Activated naive CD4-positive, alpha-beta T cell treated with anti-CD3 and anti-CD28 coated beads, Interleukin-2, amount 50 U/mL, for 24 hours (primary cell): ENCODE data around the gene ERLIN1.

Source experiments
- H3K27ac Mint-ChIP-seq: one replicate; pipeline ENCODE4 v1.8.0; 2021; ENCODE audit warnings: mild to moderate bottlenecking, mixed read lengths
- H3K27me3 Mint-ChIP-seq: one replicate; pipeline ENCODE4 v1.8.0; 2021; ENCODE audit warnings: mixed read lengths
- H3K36me3 Mint-ChIP-seq: one replicate; pipeline ENCODE4 v1.8.0; 2021; ENCODE audit warnings: mixed read lengths
- H3K4me1 Mint-ChIP-seq: one replicate; pipeline ENCODE4 v1.8.0; 2021; ENCODE audit warnings: mixed read lengths
- H3K4me3 Mint-ChIP-seq: one replicate; pipeline ENCODE4 v1.8.0; 2021; ENCODE audit warnings: mild to moderate bottlenecking, mixed read lengths
- H3K9me3 Mint-ChIP-seq: one replicate; pipeline ENCODE4 v1.8.0; 2021; ENCODE audit warnings: mixed read lengths

The ERLIN1 gene

DNA sequence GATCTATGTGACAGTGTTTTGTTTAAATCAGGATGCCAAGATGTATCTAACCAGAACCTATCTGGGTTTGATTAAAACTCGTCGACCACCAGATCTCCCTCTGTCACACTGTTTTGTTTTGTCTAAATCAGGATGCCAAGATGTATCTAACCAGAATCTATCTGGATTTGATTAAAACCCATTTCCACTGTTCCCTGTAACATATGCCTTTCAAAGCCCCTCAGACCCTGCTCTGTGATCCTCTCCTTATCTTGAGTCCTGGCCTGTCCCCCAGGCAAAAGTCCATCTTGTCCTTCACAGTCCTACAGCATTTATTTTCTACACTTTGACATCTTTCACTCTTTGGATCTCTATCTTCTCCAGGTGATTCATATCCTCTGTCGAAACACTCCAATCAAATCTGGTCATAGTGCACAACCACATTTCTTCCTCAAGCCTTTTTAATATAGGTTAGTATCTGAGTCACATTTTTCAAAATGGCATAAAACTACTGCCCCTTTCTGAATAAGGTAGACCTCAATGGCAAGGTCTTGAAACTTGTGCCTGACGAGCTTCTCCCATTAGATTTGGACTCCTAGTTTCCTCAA lies 32.5 kb downstream of the ERLIN1 start:
- no peak overlapping the region for H3K4me3 Mint-ChIP-seq
- peaks cover 25% of the 10 kb centered on the region for H3K4me1 Mint-ChIP-seq
- peaks cover 46% of the 10 kb centered on the region for H3K36me3 Mint-ChIP-seq
- H3K9me3 Mint-ChIP-seq = no peaks in the 10 kb centered on the region
- H3K27me3 Mint-ChIP-seq = no peaks in the 10 kb centered on the region
- H3K27ac Mint-ChIP-seq = peak overlapping the region; percentile 46

DNA sequence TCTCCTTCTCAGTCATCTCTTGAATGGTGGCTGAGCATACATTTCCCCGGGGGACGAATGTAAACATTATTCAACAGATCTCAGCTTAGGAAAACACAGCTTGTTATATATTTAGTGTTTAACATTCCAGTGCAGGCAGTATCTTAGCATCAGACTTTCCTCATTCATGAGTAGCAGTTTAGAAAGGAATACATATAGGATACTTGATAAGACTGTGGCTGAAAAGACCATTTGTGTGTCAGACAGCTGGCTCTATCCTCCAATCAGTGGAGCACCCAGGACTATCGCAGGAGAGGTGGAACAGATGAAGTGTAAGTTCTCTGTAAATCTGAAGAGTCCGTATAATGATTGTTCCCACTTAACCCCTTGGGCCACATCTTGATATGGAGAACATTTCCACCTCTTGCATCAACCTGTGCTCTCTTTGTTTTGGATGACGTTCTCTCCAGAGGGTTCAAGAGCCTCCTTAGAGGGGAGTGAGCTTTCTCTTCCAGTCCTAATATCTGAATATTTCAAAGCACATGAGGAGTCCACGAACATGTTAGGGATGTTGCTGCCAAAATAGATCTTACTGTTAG lies 34.0 kb downstream of the ERLIN1 start:
- peaks cover 38% of the 10 kb centered on the region for H3K36me3 Mint-ChIP-seq
- H3K9me3 Mint-ChIP-seq = no peaks in the 10 kb centered on the region
- no peaks in the 10 kb centered on the region for H3K27me3 Mint-ChIP-seq
- peaks cover 33% of the 10 kb centered on the region for H3K4me1 Mint-ChIP-seq
- H3K4me3 Mint-ChIP-seq = no peak overlapping the region
- H3K27ac Mint-ChIP-seq = peak overlapping the region; percentile 48

DNA sequence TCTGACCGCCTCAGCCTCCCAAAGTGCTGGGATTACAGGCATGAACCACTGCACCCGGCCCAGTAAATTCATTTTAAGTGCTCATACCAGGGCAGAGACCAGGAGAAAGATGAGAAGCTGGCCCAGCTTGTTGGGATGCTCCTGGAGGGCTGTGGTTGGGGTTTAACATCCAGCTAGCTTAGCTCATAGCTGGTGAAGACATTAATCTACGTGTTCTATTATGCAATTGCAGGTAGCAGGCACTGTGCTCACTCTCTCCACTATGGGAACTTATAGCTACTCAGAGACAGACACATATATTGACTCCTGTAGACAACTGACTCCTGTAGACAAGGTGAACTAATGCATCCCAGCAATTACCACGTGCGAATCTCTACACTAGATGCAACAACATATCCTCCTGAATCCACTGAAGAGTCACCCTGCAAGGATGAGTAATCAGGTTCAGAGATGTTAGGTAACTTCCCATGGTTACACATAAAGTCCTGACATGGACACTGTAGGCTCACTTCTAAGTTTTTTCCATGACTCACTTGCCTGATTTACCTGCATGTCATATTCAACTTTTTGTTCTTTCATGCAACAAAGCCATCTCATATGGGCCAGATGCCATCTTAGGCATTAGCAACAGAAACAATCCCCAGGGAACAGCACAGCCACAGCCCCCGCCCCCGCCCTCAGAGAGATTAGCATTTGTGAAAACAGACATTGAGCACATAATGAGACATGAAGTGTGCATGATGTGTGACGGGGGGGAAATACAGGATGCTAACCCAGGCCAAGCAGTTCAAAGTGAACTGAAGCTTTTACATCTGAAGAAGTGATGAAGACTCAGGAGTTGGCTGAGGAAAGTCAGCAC lies 37.2 kb downstream of the ERLIN1 start:
- Mint-ChIP-seq H3K9me3 (no peaks in the 10 kb centered on the region), H3K36me3 (peaks cover 23% of the 10 kb centered on the region), H3K27ac (peak overlapping the region; percentile 95), H3K27me3 (no peaks in the 10 kb centered on the region), H3K4me3 (peak overlapping the region; percentile 71), H3K4me1 (peaks cover 32% of the 10 kb centered on the region)

DNA sequence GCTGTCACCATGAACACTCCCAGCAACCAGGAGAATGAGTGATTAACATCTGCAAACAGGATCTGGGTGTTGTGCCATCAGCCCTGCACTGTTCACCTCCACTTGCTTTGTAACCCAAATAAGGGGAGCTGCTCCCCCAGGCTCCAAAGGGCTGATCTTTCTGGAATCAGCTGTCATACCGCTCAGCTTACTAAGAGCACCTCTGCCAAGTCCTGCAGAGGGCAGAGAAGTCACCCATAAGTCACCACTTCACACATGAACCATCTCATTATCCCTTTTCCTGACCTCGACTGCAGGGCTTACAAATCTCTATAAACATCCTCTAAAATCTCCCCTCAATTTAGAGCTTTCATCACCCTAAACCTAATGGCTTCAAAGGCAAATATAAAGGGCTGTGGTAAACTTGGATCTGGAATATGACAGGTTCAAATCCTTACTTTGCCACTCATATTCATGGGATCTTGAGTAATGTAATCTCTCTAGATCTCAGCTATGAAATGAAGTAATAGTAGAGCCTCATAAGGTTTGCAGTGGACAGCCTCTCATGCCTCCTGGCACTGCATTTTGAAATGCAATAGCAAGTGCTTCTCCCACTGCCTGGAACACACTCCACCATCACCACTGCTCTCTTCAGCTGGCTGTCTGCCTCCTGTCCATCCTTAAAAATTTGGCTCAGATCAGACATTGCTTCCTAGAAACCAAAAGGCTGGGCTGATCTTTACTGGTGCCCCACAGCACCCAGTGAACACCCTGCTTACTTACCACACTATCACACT lies 38.8 kb downstream of the ERLIN1 start:
- H3K27ac Mint-ChIP-seq = no peak overlapping the region

DNA sequence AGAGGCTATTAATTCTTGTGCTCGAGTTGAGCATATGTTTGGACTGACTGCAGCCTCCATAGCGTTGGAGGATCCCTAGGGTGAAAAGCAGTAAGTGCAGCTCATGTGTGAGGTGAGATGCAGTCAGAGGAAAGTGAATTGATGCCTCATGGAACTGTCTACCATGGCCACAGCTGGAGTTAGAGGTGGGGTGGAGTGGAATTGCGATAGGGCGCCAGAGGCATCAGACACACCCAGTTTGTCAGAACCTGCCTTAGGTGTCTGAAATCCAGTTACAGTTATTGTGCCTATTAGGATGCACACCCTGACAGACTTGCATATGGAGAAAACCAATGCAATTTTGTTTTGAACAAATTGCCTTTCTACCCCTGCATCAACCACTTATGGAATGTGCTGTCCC lies 39.4 kb downstream of the ERLIN1 start:
- no peak overlapping the region for H3K27ac Mint-ChIP-seq
- peaks cover 27% of the 10 kb centered on the region for H3K4me1 Mint-ChIP-seq
- no peak overlapping the region for H3K4me3 Mint-ChIP-seq
- no peaks in the 10 kb centered on the region for H3K9me3 Mint-ChIP-seq
- H3K36me3 Mint-ChIP-seq = peaks cover 11% of the 10 kb centered on the region
- H3K27me3 Mint-ChIP-seq = no peaks in the 10 kb centered on the region

More for the DNA sequence above, 38.8 kb downstream of the ERLIN1 start:
- Mint-ChIP-seq H3K9me3 (no peaks in the 10 kb centered on the region), H3K36me3 (peaks cover 15% of the 10 kb centered on the region), H3K4me3 (no peak overlapping the region), H3K4me1 (peaks cover 27% of the 10 kb centered on the region), H3K27me3 (no peaks in the 10 kb centered on the region)

DNA sequence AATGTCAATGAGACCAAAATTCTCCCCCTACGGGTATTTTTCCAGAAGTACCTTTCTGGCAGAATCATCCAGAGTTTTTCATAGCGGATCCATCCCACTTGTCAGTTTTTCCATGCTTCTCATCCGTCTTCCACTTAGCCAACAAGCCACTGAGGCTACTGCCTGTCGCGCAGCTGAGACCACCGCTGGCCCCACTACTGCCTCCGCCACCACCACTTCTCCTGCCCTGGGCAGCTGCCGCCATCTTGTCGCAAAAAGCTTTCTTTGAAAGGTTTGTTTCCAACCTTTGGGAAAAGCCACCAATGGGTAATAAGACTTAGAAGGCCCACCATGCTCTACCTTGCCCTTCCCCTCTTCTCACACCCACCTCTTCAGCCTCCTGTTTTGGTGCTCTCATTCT lies 42.1 kb downstream of the ERLIN1 start:
- H3K27me3 Mint-ChIP-seq = peaks cover 3% of the 10 kb centered on the region
- no peak overlapping the region for H3K4me3 Mint-ChIP-seq

DNA sequence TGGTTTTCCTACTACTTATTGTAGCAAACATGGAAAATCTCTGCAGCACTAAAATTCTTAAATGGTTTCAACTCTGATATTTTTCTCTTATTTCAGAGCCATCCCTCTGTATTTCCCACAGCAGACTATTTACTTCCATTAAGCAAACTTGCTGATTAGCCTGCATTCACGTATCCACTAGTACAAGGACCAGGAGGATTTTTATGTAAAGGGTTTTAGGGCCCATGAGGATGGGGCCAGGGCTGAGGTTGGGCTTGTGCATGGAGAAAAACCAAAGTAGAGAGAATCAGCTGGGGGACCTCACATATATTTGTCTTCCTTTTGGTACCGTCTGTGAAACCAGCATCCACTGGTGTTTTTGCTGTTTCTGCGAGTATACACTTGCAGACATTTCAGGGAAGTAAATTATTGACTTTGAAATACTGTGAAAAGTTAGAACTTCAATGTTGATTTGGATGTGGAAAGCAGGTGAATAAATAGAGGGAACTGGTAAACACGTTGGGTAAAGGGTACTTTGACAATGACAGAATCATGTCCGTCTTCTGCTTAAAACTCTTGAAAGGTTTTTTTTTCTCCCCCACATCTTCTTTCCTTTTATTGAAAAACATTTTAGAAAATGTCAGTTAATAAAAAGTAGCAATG lies 44.3 kb downstream of the ERLIN1 start:
- Mint-ChIP-seq H3K27ac (no peak overlapping the region), H3K27me3 (peaks cover 5% of the 10 kb centered on the region), H3K36me3 (no peaks in the 10 kb centered on the region), H3K4me1 (no peaks in the 10 kb centered on the region), H3K4me3 (no peak overlapping the region), H3K9me3 (no peaks in the 10 kb centered on the region)

More for the DNA sequence above, 42.1 kb downstream of the ERLIN1 start:
- no peaks in the 10 kb centered on the region for H3K36me3 Mint-ChIP-seq
- H3K9me3 Mint-ChIP-seq = no peaks in the 10 kb centered on the region
- H3K27ac Mint-ChIP-seq = no peak overlapping the region
- peaks cover 12% of the 10 kb centered on the region for H3K4me1 Mint-ChIP-seq

DNA sequence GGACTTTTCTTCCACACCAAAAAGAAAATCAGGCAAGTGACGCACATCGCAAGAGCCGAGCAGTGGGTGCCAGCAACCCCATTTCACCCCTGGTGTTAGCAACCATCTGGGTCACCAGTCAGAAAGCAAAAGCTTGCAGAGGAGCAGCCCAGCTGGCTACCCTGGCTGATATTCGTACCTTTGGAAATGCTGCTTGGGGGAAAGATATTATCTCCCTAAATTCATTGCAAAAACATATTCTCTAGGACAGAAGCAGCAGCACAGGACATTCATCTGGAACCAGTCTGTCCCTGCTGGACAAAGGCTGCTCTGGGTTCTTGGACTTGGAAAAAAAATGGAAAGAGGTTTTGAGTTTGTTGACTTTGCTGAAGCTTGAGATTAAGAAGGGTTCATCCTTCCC lies 45.8 kb downstream of the ERLIN1 start:
- Mint-ChIP-seq H3K27ac (no peak overlapping the region), H3K27me3 (peaks cover 5% of the 10 kb centered on the region), H3K36me3 (no peaks in the 10 kb centered on the region), H3K4me1 (no peaks in the 10 kb centered on the region), H3K9me3 (no peaks in the 10 kb centered on the region), H3K4me3 (no peak overlapping the region)

DNA sequence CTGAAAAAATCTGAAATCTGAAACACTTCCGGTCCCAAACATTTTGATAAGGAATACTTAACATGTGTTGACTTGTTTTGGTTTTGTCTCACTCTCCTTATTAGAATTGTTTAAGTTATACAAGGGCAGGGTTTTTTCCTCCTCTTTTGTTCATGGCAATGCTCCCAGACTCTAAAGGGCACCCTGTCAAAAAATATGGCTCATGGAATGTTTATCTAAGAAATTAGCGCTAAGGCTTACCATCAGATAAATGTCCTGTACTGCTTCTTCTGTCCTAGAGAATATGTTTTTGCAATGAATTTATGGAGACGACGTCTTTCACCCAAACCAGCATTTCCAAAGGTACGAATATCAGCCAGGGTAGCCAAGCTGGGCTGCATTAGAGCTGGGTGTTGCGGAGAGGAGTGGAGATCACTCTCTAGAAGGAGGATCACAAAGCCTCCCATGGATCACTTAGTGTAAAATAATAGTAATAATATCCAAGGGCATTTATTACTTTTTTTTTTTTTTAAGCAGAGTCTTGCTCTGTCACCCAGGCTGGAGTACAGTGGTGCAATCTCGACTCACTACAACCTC lies 46.8 kb downstream of the ERLIN1 start:
- Mint-ChIP-seq H3K27ac (no peak overlapping the region), H3K4me1 (no peaks in the 10 kb centered on the region), H3K27me3 (peaks cover 5% of the 10 kb centered on the region), H3K36me3 (no peaks in the 10 kb centered on the region), H3K4me3 (no peak overlapping the region), H3K9me3 (peaks cover under 1% of the 10 kb centered on the region)

DNA sequence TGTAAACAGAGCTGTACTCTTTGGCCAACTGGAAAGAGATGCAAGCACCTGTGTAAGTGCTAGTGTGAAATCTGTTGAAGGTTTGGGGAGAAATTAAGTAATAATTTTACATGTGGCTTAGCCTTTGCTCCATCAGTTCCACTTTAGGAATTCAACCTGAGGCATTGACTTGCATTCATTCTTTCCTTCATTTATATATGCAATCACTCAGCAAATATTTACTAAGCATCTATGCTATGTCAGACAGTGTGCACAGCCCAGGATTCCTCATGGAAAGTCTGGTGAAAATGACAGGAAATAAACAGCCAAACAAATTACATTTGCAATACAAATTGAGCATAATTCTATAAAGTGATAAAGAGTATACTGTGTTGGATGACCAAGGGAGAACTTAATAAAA lies 50.3 kb downstream of the ERLIN1 start:
- no peak overlapping the region for H3K4me3 Mint-ChIP-seq

DNA sequence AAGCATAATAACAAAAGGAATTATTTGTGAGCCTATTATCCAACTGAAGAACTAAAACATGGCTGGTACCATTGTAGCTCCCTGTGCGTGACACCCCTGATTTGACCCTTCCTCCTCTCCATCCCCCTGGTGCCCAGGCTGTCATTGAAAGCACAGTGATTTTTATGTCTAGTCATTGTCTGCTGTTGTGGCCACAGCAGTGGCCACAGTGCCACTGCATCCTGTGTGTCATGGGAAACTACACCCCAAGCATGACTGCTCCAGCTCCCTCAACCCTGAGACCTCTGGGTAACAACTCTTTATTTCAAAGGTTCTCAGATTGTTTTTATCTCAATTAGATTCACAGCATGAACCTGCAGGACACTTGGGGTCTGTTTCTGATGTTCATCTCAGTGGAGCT lies 52.0 kb downstream of the ERLIN1 start:
- peaks cover 2% of the 10 kb centered on the region for H3K36me3 Mint-ChIP-seq
- no peak overlapping the region for H3K27ac Mint-ChIP-seq
- H3K27me3 Mint-ChIP-seq = peaks cover 3% of the 10 kb centered on the region
- no peaks in the 10 kb centered on the region for H3K4me1 Mint-ChIP-seq
- peaks cover 5% of the 10 kb centered on the region for H3K9me3 Mint-ChIP-seq
- no peak overlapping the region for H3K4me3 Mint-ChIP-seq

More for the DNA sequence above, 50.3 kb downstream of the ERLIN1 start:
- H3K9me3 Mint-ChIP-seq = peaks cover 5% of the 10 kb centered on the region
- H3K4me1 Mint-ChIP-seq = no peaks in the 10 kb centered on the region
- no peak overlapping the region for H3K27ac Mint-ChIP-seq
- H3K36me3 Mint-ChIP-seq = peaks cover 2% of the 10 kb centered on the region
- H3K27me3 Mint-ChIP-seq = peaks cover 5% of the 10 kb centered on the region

DNA sequence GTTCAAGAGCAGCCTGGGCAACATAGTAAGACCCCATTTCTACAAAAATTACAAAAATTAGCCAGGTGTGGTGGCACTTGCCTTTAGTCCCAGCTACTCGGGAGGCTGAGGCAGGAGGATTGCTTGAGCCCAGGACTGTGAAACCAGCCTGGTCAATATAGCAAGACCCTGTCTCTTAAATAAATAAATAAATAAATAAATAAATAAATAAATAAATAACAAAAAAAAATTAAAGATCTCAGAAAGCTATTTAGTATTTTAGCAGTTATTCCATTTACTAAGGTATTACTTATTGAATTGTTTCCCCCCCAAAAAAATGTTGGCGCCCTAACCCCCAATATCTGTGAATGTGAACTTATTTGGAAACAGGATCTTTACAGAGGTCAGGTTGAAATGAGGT lies 53.4 kb downstream of the ERLIN1 start:
- Mint-ChIP-seq H3K9me3 (peaks cover 5% of the 10 kb centered on the region), H3K27ac (no peak overlapping the region), H3K36me3 (peaks cover 2% of the 10 kb centered on the region), H3K27me3 (peaks cover 7% of the 10 kb centered on the region), H3K4me3 (no peak overlapping the region), H3K4me1 (no peaks in the 10 kb centered on the region)

DNA sequence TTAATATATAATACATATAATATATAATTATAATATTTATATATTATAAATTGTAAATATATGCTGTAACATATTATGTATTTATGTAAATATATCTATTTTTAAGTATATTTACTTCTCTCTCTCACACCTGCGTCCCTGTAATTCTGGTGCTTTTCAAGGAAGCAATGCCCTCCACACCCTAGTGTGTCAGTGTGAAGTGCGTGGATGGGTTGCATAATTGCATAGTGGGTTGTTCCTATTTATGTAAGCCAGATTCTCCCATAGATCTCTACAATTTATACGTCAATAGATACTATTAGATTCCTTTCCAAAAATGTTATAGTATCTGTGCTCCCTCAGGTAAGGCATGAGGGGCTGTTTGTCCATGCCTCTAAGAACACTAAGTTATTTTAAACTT lies 54.3 kb downstream of the ERLIN1 start:
- Mint-ChIP-seq H3K36me3 (peaks cover 2% of the 10 kb centered on the region), H3K27me3 (peaks cover 7% of the 10 kb centered on the region), H3K4me3 (no peak overlapping the region), H3K9me3 (peaks cover 5% of the 10 kb centered on the region), H3K27ac (no peak overlapping the region), H3K4me1 (no peaks in the 10 kb centered on the region)

DNA sequence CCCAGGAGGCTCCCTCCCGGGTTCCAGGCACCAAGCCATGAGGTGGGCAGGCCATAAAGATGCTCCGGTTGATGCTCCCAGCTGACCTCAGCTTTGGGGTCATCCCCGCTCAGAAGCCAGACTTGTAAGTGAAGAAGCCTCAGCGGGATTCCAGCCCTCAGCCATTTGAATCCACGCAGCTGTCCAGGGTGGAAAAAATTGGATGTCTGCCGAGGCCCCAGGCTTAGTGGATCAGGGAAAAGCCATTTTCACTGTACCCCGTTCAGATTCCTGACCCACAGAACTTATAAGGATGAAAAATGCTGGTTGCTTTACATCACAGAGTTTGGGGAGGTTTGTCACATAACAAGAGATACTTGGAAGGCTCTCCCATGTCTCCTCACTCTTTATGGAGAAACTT lies 55.0 kb downstream of the ERLIN1 start:
- H3K9me3 Mint-ChIP-seq = peaks cover 5% of the 10 kb centered on the region
- no peak overlapping the region for H3K4me3 Mint-ChIP-seq
- no peak overlapping the region for H3K27ac Mint-ChIP-seq
- H3K4me1 Mint-ChIP-seq = no peaks in the 10 kb centered on the region
- H3K27me3 Mint-ChIP-seq = peaks cover 7% of the 10 kb centered on the region
- H3K36me3 Mint-ChIP-seq = peaks cover 2% of the 10 kb centered on the region

DNA sequence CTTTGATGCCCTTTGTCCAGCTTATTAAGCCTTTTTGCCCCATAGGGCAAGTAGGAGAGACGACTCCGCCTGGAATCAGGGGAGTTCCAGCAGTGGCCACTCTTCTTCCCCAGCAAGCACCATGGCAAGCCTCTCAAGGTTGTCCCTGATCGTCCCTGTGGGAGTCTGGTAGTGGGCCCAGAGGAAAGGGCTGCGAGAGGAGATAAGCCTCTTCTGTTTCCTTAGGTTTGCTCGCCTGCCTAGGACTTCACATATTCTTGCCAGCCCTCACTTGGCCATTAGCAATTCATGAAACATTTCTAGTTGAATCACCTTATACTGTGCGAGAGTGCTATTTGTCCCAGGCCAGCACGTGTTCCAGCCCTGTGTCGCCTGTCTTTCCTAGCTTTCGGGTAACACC lies 56.4 kb downstream of the ERLIN1 start:
- peaks cover 2% of the 10 kb centered on the region for H3K36me3 Mint-ChIP-seq
- no peaks in the 10 kb centered on the region for H3K4me1 Mint-ChIP-seq
- H3K27me3 Mint-ChIP-seq = peaks cover 9% of the 10 kb centered on the region
- no peak overlapping the region for H3K4me3 Mint-ChIP-seq
- H3K9me3 Mint-ChIP-seq = peaks cover 5% of the 10 kb centered on the region
- H3K27ac Mint-ChIP-seq = no peak overlapping the region
